MM.1S (cell line): ENCODE data around the gene LNP1.

Source experiments
- CTCF ChIP-seq: fragments of 300-600 bp; sonication (generic); IDR thresholded peaks from 2 replicates; pipeline ENCODE4 v1.5.1; 2016; ENCODE audit warnings: antibody characterized with exemption, low read length, mixed read lengths
- EZH2 ChIP-seq: fragments of 300-600 bp; sonication (generic); optimal IDR thresholded peaks from 2 replicates; pipeline ENCODE3; 2017; ENCODE audit warnings: low read depth, mild to moderate bottlenecking, antibody characterized with exemption, low read length, mixed read lengths
- EZH2phosphoT487 ChIP-seq: fragments of 300-600 bp; sonication (generic); IDR thresholded peaks from 2 replicates; pipeline ENCODE4 v1.6.1; 2018; ENCODE audit warnings: antibody characterized with exemption, low read length

DNA sequence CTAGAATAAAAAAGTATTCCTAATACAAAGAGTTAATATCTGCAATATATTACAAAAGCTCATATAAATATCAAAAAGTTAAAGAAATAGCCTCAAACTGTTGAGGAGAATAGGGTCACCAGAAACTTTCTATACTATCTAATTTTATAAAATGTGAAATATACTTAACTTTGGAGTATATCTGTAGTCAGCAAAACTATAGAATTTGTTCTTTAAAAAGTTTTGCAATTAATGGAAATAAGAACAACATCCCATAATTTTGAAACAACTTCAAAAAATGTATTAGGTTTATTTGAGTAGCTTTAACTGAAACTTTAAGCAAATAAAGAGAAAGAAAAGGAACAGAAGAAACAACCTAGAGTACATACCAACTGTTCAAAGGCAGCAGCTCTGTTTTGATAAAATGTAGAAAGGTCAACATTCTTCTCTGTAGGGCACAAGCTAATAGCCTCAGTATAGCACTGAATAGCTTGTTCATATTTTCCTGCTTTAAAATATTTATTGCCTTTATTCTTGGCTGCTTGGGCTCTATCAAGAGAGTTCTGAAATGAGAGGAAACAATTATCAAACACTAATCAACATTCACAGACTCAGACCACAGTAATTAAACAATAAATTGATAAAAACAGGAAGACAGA, 14.8 kb upstream of the LNP1 start:
- TF ChIP-seq CTCF (no peak), EZH2 (no peak), EZH2phosphoT487 (no peak)
